Loucy (cell line): ENCODE data around the gene ILKAP.

Experiments
- H2AFZ ChIP-seq: fragments of 200-600 bp; sonication (generic); 2 replicates; pipeline ENCODE4 v1.6.0; 2016; ENCODE audit warnings: antibody characterized with exemption, mild to moderate bottlenecking, low read length, moderate library complexity
- H3F3A ChIP-seq: fragments of 200-600 bp; 2 replicates; pipeline ENCODE4 v1.6.0; 2016; ENCODE audit warnings: antibody characterized with exemption, low read depth, mild to moderate bottlenecking
- H3K27me3 ChIP-seq: fragments of 200-600 bp; sonication (generic); 2 replicates; pipeline ENCODE4 v1.6.1; 2014; ENCODE audit warnings: low read length, mild to moderate bottlenecking; ENCODE audit not compliant: insufficient read depth, poor library complexity, severe bottlenecking
- H3K36me3 ChIP-seq: fragments of 200-600 bp; sonication (generic); 2 replicates; pipeline ENCODE4 v1.6.1; 2016; ENCODE audit warnings: low read length; ENCODE audit not compliant: insufficient read depth
- H3K4me1 ChIP-seq: fragments of 200-600 bp; sonication (generic); 2 replicates; pipeline ENCODE4 v1.5.1; 2014; ENCODE audit warnings: low read length, mild to moderate bottlenecking; ENCODE audit not compliant: insufficient read depth, poor library complexity, severe bottlenecking
- H3K4me2 ChIP-seq: fragments of 200-600 bp; sonication (generic); 2 replicates; pipeline ENCODE4 v1.6.0; 2014; ENCODE audit warnings: antibody characterized with exemption, low read length, low read depth, mild to moderate bottlenecking; ENCODE audit not compliant: poor library complexity, severe bottlenecking
- H3K4me3 ChIP-seq: fragments of 200-600 bp; sonication (generic); 2 replicates; pipeline ENCODE4 v1.5.1; 2014; ENCODE audit warnings: low read length, mild to moderate bottlenecking, mixed read lengths; ENCODE audit not compliant: poor library complexity, severe bottlenecking
- H3K79me2 ChIP-seq: fragments of 200-600 bp; sonication (generic); 2 replicates; pipeline ENCODE4 v1.6.1; 2014; ENCODE audit warnings: low read length; ENCODE audit not compliant: insufficient read depth
- H3K9ac ChIP-seq: fragments of 200-600 bp; sonication (generic); 2 replicates; pipeline ENCODE4 v1.6.0; 2014; ENCODE audit warnings: mild to moderate bottlenecking, low read depth, low read length, moderate library complexity; ENCODE audit not compliant: poor library complexity, severe bottlenecking
- H3K9me2 ChIP-seq: fragments of 200-600 bp; sonication (generic); replicated peaks from 2 replicates; pipeline ENCODE4 v1.6.1; 2016; ENCODE audit warnings: low read depth, low read length, mixed read lengths
- H3K9me3 ChIP-seq: fragments of 200-600 bp; sonication (generic); 2 replicates; pipeline ENCODE4 v1.6.1; 2014; ENCODE audit warnings: mild to moderate bottlenecking, antibody characterized with exemption, low read length, low read depth; ENCODE audit not compliant: insufficient read depth
- H4K20me1 ChIP-seq: fragments of 200-600 bp; sonication (generic); 2 replicates; pipeline ENCODE4 v1.6.0; 2014; ENCODE audit warnings: antibody characterized with exemption, low read length, mild to moderate bottlenecking; ENCODE audit not compliant: insufficient read depth, poor library complexity, severe bottlenecking
- EZH2phosphoT487 ChIP-seq: fragments of 200-600 bp; IDR thresholded peaks from 2 replicates; pipeline ENCODE4 v1.6.1; 2018; ENCODE audit warnings: antibody characterized with exemption, mild to moderate bottlenecking, moderate library complexity, borderline replicate concordance
- TF ChIP-seq, protein P1 (sequence below): fragments of 200-600 bp; sonication (generic); conservative IDR thresholded peaks from 2 replicates; pipeline ENCODE4 v1.5.1; 2014; ENCODE audit warnings: mild to moderate bottlenecking, antibody characterized with exemption, low read length

ILKAP gene

DNA sequence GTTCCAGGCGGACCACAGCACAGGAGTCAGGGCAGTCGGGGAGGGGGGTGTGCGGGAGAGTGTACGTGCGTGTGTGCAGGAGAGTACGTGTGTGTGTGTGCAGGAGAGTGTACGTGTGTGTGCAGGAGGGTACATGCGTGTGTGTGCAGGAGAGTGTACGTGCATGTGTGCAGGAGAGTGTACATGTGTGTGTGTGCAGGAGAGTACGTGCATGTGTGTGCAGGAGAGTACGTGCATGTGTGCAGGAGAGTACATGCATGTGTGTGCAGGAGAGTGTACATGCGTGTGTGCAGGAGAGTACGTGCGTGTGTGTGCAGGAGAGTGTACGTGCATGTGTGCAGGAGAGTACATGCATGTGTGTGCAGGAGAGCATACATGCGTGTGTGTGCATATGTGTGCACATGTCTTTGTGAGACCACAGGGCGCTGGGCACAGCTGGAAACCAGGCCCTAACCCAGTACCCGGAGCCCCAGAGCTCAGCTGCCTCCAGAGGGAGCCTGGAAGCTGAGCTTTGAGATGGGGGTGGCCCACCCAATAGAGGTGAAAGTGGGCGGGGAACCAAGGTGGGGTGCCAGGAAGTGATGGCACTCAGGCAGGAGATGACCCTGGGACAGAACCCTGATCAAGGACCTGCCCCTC is 78.9 kb downstream of the ILKAP start:
- Histone ChIP-seq H3K4me2 (no peak overlapping the region), H3K27me3 (no peaks in the 10 kb centered on the region), H3K9me2 (no peaks in the 10 kb centered on the region), H3K36me3 (no peaks in the 10 kb centered on the region), H3K4me3 (no peak overlapping the region), H3K79me2 (no peaks in the 10 kb centered on the region), H3F3A (no peaks in the 10 kb centered on the region), H3K9ac (no peak overlapping the region), H3K9me3 (no peaks in the 10 kb centered on the region), H4K20me1 (no peaks in the 10 kb centered on the region), H2AFZ (no peak overlapping the region), H3K4me1 (no peaks in the 10 kb centered on the region)
- TF ChIP-seq, protein P1, sequence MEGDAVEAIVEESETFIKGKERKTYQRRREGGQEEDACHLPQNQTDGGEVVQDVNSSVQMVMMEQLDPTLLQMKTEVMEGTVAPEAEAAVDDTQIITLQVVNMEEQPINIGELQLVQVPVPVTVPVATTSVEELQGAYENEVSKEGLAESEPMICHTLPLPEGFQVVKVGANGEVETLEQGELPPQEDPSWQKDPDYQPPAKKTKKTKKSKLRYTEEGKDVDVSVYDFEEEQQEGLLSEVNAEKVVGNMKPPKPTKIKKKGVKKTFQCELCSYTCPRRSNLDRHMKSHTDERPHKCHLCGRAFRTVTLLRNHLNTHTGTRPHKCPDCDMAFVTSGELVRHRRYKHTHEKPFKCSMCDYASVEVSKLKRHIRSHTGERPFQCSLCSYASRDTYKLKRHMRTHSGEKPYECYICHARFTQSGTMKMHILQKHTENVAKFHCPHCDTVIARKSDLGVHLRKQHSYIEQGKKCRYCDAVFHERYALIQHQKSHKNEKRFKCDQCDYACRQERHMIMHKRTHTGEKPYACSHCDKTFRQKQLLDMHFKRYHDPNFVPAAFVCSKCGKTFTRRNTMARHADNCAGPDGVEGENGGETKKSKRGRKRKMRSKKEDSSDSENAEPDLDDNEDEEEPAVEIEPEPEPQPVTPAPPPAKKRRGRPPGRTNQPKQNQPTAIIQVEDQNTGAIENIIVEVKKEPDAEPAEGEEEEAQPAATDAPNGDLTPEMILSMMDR, result no peak
- TF ChIP-seq EZH2phosphoT487, result no peak

- no peaks in the 10 kb centered on the region for H3K27me3 ChIP-seq
- no peak overlapping the region for H3K9ac ChIP-seq
- no peaks in the 10 kb centered on the region for H3K36me3 ChIP-seq
- no peak overlapping the region for H3K4me2 ChIP-seq
- TF ChIP-seq, protein P1, result no peak
- TF ChIP-seq EZH2phosphoT487, result no peak
- H3K4me3 ChIP-seq, result no peak overlapping the region
- no peaks in the 10 kb centered on the region for H3K9me3 ChIP-seq
- no peaks in the 10 kb centered on the region for H3K9me2 ChIP-seq
- no peaks in the 10 kb centered on the region for H3F3A ChIP-seq
- no peaks in the 10 kb centered on the region for H3K79me2 ChIP-seq
- no peak overlapping the region for H2AFZ ChIP-seq
- no peaks in the 10 kb centered on the region for H3K4me1 ChIP-seq
- H4K20me1 ChIP-seq, result no peaks in the 10 kb centered on the region
Measured at GRCh38 chr2:238123991-238124470, 79.5 kb downstream of the ILKAP start.

- TF ChIP-seq, protein P1, result no peak
- no peak for TF ChIP-seq EZH2phosphoT487
- H3K27me3 ChIP-seq, result no peaks in the 10 kb centered on the region
- H3K4me1 ChIP-seq, result no peaks in the 10 kb centered on the region
- H3K9me2 ChIP-seq, result no peaks in the 10 kb centered on the region
- no peaks in the 10 kb centered on the region for H3K79me2 ChIP-seq
- H3F3A ChIP-seq, result no peaks in the 10 kb centered on the region
- no peaks in the 10 kb centered on the region for H3K9me3 ChIP-seq
- no peak overlapping the region for H2AFZ ChIP-seq
- H4K20me1 ChIP-seq, result no peaks in the 10 kb centered on the region
- H3K36me3 ChIP-seq, result no peaks in the 10 kb centered on the region
- no peak overlapping the region for H3K9ac ChIP-seq
- no peak overlapping the region for H3K4me3 ChIP-seq
- no peak overlapping the region for H3K4me2 ChIP-seq
Measured at GRCh38 chr2:238123218-238123971, 80.1 kb downstream of the ILKAP start.
